ENCODE measurements around the gene DKK1. TPM values are rescaled to one million over a fixed set of nuclear protein-coding genes. Genes with fewer than 3 reads are reported as not detected.

The DKK1 gene
- total RNA-seq, 1 donor = 66.2 TPM

GRCh38 chr10:52313256-52313932 lies 687 bp upstream of the DKK1 start:
- peak overlapping the region; percentile 96 for H3K4me3 ChIP-seq (ENCODE audit: insufficient read depth, low read length)
- H3K4me1 ChIP-seq (ENCODE audit: insufficient read depth, low read length) = peaks cover 33% of the 10 kb centered on the region
- H3K36me3 ChIP-seq (ENCODE audit: insufficient read depth, low read length) = peaks cover 22% of the 10 kb centered on the region
- no peaks in the 10 kb centered on the region for H3K27me3 ChIP-seq (ENCODE audit: insufficient read depth, low read length)
- H3K27ac ChIP-seq (ENCODE audit: low read depth, low read length) = peak overlapping the region; percentile 68
- H2AFZ ChIP-seq (ENCODE audit: low read length) = peak overlapping the region; percentile 90
- DNase-seq (ENCODE audit: insufficient read length, low spot score, missing footprints) = peak; percentile 64
- no peaks in the 10 kb centered on the region for H3K9me3 ChIP-seq (ENCODE audit: low read depth, low read length)
- TF ChIP-seq CTCF (IDR thresholded peaks at IDR 0.05; ENCODE audit: extremely low read depth, low read depth, low read length) = no peak
- peak overlapping the region; percentile 93 for H3K4me2 ChIP-seq (ENCODE audit: insufficient read depth, low read length)
- no peaks in the 10 kb centered on the region for H4K20me1 ChIP-seq (ENCODE audit: insufficient read depth, low read length)
- H3K79me2 ChIP-seq (ENCODE audit: insufficient read depth, low read length) = peaks cover 25% of the 10 kb centered on the region

DNA sequence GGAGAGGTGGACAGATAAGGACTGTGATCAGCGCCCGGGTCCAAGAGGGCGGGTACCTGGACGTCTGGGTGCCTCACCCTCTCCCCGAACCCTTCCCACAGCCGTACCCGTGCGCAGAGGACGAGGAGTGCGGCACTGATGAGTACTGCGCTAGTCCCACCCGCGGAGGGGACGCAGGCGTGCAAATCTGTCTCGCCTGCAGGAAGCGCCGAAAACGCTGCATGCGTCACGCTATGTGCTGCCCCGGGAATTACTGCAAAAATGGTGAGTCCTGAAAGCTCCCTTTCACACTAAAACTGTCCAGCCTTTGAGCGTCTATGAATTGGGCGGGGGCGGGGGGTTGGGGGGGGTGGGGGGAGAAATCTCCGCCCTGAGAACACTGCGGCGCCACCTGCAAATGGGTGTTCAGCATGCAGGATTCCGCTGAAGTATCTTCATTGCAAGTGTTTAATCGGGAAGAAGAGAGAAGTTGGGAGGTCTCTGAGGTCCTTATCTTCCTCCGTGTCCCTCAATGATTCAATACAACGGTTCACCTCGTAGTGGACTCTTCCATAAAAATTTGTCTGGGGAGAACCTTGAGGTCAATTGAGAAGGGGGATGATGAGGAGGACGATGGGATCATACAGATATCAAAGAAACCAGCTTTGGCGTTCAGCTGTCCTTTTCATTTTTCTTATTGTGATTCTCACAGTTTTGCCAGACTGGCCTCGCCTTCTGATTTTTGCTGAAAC lies 906 bp downstream of the DKK1 start:
- peak overlapping the region; percentile 87 for H2AFZ ChIP-seq (ENCODE audit: low read length)
- DNase-seq (ENCODE audit: insufficient read length, low spot score, missing footprints) = peak; percentile 76
- H3K4me1 ChIP-seq (ENCODE audit: insufficient read depth, low read length) = peaks cover 44% of the 10 kb centered on the region
- no peak for TF ChIP-seq CTCF (IDR thresholded peaks at IDR 0.05; ENCODE audit: extremely low read depth, low read depth, low read length)
- peaks cover 25% of the 10 kb centered on the region for H3K79me2 ChIP-seq (ENCODE audit: insufficient read depth, low read length)
- H3K27me3 ChIP-seq (ENCODE audit: insufficient read depth, low read length) = no peaks in the 10 kb centered on the region
- H4K20me1 ChIP-seq (ENCODE audit: insufficient read depth, low read length) = no peaks in the 10 kb centered on the region
- peaks cover 22% of the 10 kb centered on the region for H3K36me3 ChIP-seq (ENCODE audit: insufficient read depth, low read length)
- no peaks in the 10 kb centered on the region for H3K9me3 ChIP-seq (ENCODE audit: low read depth, low read length)
- peak overlapping the region; percentile 93 for H3K4me2 ChIP-seq (ENCODE audit: insufficient read depth, low read length)
- H3K27ac ChIP-seq (ENCODE audit: low read depth, low read length) = peak overlapping the region; percentile 90
- H3K4me3 ChIP-seq (ENCODE audit: insufficient read depth, low read length) = peak overlapping the region; percentile 96

DNA sequence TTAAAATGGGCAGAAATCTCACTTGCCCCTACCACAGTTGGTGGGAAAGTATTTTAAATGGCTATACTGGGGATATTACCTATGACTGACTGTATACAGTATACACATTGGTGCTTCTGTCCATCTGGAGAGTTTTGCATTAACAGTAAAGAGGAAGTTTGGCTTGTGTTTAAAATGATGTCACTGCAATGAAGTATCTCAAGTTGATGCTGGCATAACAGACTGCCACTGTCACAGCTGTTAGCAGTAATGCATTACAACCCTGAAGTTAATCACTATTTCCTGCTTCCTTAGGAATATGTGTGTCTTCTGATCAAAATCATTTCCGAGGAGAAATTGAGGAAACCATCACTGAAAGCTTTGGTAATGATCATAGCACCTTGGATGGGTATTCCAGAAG lies 1.9 kb downstream of the DKK1 start:
- peaks cover 49% of the 10 kb centered on the region for H3K4me1 ChIP-seq (ENCODE audit: insufficient read depth, low read length)
- H3K4me3 ChIP-seq (ENCODE audit: insufficient read depth, low read length) = peak overlapping the region; percentile 96
- H2AFZ ChIP-seq (ENCODE audit: low read length) = no peak overlapping the region
- H3K36me3 ChIP-seq (ENCODE audit: insufficient read depth, low read length) = peaks cover 22% of the 10 kb centered on the region
- peak overlapping the region; percentile 93 for H3K4me2 ChIP-seq (ENCODE audit: insufficient read depth, low read length)
- no peak for TF ChIP-seq CTCF (IDR thresholded peaks at IDR 0.05; ENCODE audit: extremely low read depth, low read depth, low read length)
- peak overlapping the region; percentile 90 for H3K27ac ChIP-seq (ENCODE audit: low read depth, low read length)
- DNase-seq (ENCODE audit: insufficient read length, low spot score, missing footprints) = peak; percentile 45
- H4K20me1 ChIP-seq (ENCODE audit: insufficient read depth, low read length) = no peaks in the 10 kb centered on the region
- H3K27me3 ChIP-seq (ENCODE audit: insufficient read depth, low read length) = no peaks in the 10 kb centered on the region
- no peaks in the 10 kb centered on the region for H3K9me3 ChIP-seq (ENCODE audit: low read depth, low read length)
- H3K79me2 ChIP-seq (ENCODE audit: insufficient read depth, low read length) = peaks cover 25% of the 10 kb centered on the region

- Histone ChIP-seq H3K9me3 (ENCODE audit: low read depth, low read length) (no peaks in the 10 kb centered on the region), H2AFZ (ENCODE audit: low read length) (no peak overlapping the region), H4K20me1 (ENCODE audit: insufficient read depth, low read length) (no peaks in the 10 kb centered on the region), H3K4me2 (ENCODE audit: insufficient read depth, low read length) (peak overlapping the region; percentile 93), H3K79me2 (ENCODE audit: insufficient read depth, low read length) (peaks cover 25% of the 10 kb centered on the region), H3K4me3 (ENCODE audit: insufficient read depth, low read length) (peak overlapping the region; percentile 96), H3K27me3 (ENCODE audit: insufficient read depth, low read length) (no peaks in the 10 kb centered on the region), H3K36me3 (ENCODE audit: insufficient read depth, low read length) (peaks cover 22% of the 10 kb centered on the region), H3K27ac (ENCODE audit: low read depth, low read length) (peak overlapping the region; percentile 90), H3K4me1 (ENCODE audit: insufficient read depth, low read length) (peaks cover 49% of the 10 kb centered on the region)
- peak; percentile 34 for DNase-seq (ENCODE audit: insufficient read length, low spot score, missing footprints)
- TF ChIP-seq CTCF (IDR thresholded peaks at IDR 0.05; ENCODE audit: extremely low read depth, low read depth, low read length) = no peak
Observed at GRCh38 chr10:52316500-52316899, 2.4 kb downstream of the DKK1 start.

All from osteoblast (primary cell).